Prostate gland (tissue), 2 donors: Measurements from ENCODE around the gene PURB.

ENCODE experiments used
- CTCF ChIP-seq, 4 experiments: fragments of 200-600 bp in 2 of 4; fragments of 450-650 bp in 2 of 4; sonication (generic) in 2 of 4; IDR thresholded peaks; 1 replicate in 3 of 4; 2 replicates in 1 of 4; pipeline ENCODE4 v1.5.1; 2016 to 2019; ENCODE audit warnings: antibody characterized with exemption in 4 of 4, mild to moderate bottlenecking in 2 of 4, moderate library complexity in 2 of 4
- POLR2A ChIP-seq: fragments of 450-650 bp; IDR thresholded peaks from one replicate; pipeline ENCODE4 v1.6.1; 2016; ENCODE audit warnings: antibody characterized with exemption, mild to moderate bottlenecking
- POLR2AphosphoS5 ChIP-seq: sonication (generic); formaldehyde crosslinking; IDR thresholded peaks from one replicate; pipeline ENCODE4 v1.6.1; 2017; ENCODE audit warnings: antibody characterized with exemption

DNA sequence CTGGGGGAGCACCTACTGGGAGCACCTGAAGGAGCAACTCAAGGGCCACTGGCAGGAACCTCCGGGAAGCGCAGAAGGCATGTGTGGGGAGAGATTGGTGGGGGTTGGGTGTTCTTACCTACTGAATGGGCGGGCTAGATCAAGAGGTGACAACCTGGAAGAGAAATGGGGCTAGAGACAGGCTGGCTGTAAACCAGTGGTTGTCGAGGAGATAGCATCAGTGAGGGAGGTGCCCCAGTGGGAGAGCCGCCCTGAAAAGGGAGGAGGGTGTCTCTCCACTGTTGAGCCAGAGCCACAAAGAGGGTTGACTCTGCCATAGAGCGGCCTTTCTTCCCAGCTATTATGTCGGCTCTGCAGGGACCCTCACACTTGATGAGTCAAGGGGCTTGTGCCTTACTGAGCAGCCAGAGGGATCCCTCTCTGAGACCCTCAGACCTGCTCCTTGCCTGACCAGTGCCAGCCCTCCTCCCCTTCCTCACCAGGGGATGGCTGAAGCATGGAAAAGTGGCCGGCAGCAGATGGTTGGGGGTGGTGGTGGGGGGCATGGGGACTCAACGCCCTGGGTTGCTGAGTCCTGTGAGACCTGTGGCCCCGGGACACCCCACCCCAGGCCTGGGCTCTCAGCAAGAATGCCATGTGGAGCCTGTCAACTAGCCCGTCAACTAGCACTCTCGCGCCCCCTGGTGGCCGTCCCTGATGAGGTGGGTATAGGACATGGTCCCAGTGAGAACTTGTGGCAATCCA, 36.4 kb upstream of the PURB start:
- no peak for TF ChIP-seq POLR2AphosphoS5
- peak; percentile 48 to 83 (median 58) for TF ChIP-seq CTCF (IDR thresholded peaks at IDR 0.05)
- TF ChIP-seq POLR2A, result no peak
